HL-60 (cell line): Measurements from ENCODE around the gene PIH1D1.

Experiments
- GABPA ChIP-seq: IDR thresholded peaks from 2 replicates; pipeline ENCODE4 v1.6.1; 2012; ENCODE audit warnings: low read depth
- POLR2AphosphoS5 ChIP-seq: IDR thresholded peaks from 2 replicates; pipeline ENCODE4 v1.6.1; 2012; ENCODE audit warnings: low read depth
- SPI1 ChIP-seq: IDR thresholded peaks from 2 replicates; pipeline ENCODE4 v1.6.1; 2012; ENCODE audit warnings: low read depth, mild to moderate bottlenecking, borderline replicate concordance
- TF ChIP-seq, protein P1 (sequence below): IDR thresholded peaks from one replicate; pipeline ENCODE4 v1.5.1; 2011; ENCODE audit warnings: low read length, control low read depth, inconsistent platforms; ENCODE audit not compliant: insufficient read depth
- TF ChIP-seq, protein P2 (sequence below): IDR thresholded peaks from 2 replicates; pipeline ENCODE4 v1.6.1; 2012; ENCODE audit warnings: low read depth; ENCODE audit not compliant: insufficient replicate concordance

DNA sequence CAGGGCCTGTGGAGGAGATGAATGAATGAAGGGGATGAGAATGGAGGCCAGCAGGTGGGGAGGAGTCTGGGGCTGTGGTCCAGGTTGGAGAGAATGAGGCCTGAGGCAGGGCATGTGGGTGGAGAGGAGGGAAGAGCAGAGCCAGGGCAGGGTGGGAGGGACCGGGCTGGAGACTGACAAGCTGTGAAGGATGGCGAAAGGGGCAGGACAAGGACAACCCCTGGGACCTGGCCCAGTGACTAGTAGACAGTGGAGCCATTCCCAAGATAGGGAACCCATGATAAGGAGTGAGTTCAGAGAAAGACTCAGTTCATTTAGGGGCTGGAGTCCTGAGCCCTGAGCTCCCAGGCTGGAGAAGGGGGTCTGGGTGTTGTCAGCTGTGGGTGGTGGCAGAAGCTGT lies 31.4 kb downstream of the PIH1D1 start:
- TF ChIP-seq, protein P1, sequence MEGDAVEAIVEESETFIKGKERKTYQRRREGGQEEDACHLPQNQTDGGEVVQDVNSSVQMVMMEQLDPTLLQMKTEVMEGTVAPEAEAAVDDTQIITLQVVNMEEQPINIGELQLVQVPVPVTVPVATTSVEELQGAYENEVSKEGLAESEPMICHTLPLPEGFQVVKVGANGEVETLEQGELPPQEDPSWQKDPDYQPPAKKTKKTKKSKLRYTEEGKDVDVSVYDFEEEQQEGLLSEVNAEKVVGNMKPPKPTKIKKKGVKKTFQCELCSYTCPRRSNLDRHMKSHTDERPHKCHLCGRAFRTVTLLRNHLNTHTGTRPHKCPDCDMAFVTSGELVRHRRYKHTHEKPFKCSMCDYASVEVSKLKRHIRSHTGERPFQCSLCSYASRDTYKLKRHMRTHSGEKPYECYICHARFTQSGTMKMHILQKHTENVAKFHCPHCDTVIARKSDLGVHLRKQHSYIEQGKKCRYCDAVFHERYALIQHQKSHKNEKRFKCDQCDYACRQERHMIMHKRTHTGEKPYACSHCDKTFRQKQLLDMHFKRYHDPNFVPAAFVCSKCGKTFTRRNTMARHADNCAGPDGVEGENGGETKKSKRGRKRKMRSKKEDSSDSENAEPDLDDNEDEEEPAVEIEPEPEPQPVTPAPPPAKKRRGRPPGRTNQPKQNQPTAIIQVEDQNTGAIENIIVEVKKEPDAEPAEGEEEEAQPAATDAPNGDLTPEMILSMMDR, result no peak
- TF ChIP-seq GABPA (no peak), POLR2AphosphoS5 (no peak), SPI1 (no peak)
- TF ChIP-seq, protein P2, sequence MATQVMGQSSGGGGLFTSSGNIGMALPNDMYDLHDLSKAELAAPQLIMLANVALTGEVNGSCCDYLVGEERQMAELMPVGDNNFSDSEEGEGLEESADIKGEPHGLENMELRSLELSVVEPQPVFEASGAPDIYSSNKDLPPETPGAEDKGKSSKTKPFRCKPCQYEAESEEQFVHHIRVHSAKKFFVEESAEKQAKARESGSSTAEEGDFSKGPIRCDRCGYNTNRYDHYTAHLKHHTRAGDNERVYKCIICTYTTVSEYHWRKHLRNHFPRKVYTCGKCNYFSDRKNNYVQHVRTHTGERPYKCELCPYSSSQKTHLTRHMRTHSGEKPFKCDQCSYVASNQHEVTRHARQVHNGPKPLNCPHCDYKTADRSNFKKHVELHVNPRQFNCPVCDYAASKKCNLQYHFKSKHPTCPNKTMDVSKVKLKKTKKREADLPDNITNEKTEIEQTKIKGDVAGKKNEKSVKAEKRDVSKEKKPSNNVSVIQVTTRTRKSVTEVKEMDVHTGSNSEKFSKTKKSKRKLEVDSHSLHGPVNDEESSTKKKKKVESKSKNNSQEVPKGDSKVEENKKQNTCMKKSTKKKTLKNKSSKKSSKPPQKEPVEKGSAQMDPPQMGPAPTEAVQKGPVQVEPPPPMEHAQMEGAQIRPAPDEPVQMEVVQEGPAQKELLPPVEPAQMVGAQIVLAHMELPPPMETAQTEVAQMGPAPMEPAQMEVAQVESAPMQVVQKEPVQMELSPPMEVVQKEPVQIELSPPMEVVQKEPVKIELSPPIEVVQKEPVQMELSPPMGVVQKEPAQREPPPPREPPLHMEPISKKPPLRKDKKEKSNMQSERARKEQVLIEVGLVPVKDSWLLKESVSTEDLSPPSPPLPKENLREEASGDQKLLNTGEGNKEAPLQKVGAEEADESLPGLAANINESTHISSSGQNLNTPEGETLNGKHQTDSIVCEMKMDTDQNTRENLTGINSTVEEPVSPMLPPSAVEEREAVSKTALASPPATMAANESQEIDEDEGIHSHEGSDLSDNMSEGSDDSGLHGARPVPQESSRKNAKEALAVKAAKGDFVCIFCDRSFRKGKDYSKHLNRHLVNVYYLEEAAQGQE, result no peak
